ENCODE results near the gene ADAM8.

The ADAM8 gene

DNA sequence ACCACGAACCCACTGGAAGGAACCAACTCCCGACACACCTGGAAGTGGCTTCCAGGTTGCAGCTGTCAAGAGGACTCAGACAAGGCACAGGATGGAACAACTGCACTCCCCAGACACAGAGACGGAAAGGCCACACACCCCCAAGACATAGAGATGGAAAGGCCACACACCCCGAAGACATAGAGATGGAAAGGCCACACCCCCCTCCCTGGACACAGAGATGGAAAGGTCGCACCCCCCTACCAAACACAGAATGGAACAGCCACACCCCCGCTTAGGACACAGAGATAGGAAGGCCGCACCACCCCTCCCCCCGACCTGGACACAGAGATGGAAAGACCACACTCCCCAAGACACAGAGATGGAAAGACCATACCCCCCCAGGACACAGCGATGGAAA lies 39.6 kb upstream of the ADAM8 start:
- Histone ChIP-seq H3K27me3 (ENCODE audit: control insufficient read depth in 5 of 5, insufficient read depth in 4 of 5, low read length in 5 of 5) (peaks cover 7 to 16% (median 11%) of the 10 kb centered on the region in 5 donors), H3K36me3 (ENCODE audit: control insufficient read depth in 5 of 5, insufficient read depth in 5 of 5, low read length in 5 of 5) (peaks cover 0 to 19% (median 17%) of the 10 kb centered on the region in 5 donors), H3K9ac (ENCODE audit: low read length in 5 of 5) (no peak overlapping the region), H3K27ac (ENCODE audit: low read depth, low read length) (no peak overlapping the region), H3K4me1 (ENCODE audit: control insufficient read depth in 5 of 5, insufficient read depth in 5 of 5, low read length in 5 of 5) (peaks cover 0 to 9% (median 7%) of the 10 kb centered on the region in 5 donors), H3K9me3 (ENCODE audit: control insufficient read depth in 5 of 5, low read length in 5 of 5) (peaks cover 0 to 6% (median 0%) of the 10 kb centered on the region in 5 donors), H3K4me3 (ENCODE audit: low read depth in 1 of 5, low read length in 5 of 5) (no peak overlapping the region)

DNA sequence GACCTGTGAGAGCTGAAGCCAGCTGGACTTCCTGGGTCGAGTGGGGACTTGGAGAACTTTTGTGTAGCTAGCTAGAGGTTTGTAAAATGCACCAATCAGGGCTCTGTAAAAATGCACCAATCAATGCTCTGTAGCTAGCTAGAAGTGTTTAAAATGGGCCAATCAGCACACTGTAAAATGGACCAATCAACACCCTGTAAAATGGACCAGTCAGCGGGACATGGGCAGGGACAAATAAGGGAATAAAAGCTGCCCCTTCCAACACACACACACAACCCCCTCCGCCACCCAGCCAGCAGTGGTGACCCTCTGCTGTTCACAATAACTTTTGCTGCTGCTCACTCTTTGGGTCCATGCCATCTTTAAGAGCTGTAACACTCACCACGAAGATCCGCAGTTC lies 39.2 kb upstream of the ADAM8 start:
- H3K4me3 ChIP-seq (ENCODE audit: low read depth in 1 of 5, low read length in 5 of 5), result no peak overlapping the region
- no peak overlapping the region for H3K9ac ChIP-seq (ENCODE audit: low read length in 5 of 5)
- peaks cover 0 to 2% (median 0%) of the 10 kb centered on the region in 5 donors for H3K9me3 ChIP-seq (ENCODE audit: control insufficient read depth in 5 of 5, low read length in 5 of 5)
- H3K27ac ChIP-seq (ENCODE audit: low read depth, low read length), result no peak overlapping the region
- H3K27me3 ChIP-seq (ENCODE audit: control insufficient read depth in 5 of 5, insufficient read depth in 4 of 5, low read length in 5 of 5), result peaks cover 7 to 16% (median 11%) of the 10 kb centered on the region in 5 donors
- H3K4me1 ChIP-seq (ENCODE audit: control insufficient read depth in 5 of 5, insufficient read depth in 5 of 5, low read length in 5 of 5), result peaks cover 0 to 9% (median 7%) of the 10 kb centered on the region in 5 donors
- peaks cover 0 to 20% (median 17%) of the 10 kb centered on the region in 5 donors for H3K36me3 ChIP-seq (ENCODE audit: control insufficient read depth in 5 of 5, insufficient read depth in 5 of 5, low read length in 5 of 5)

GRCh38 chr10:133314911-133315310 lies 38.2 kb upstream of the ADAM8 start:
- Histone ChIP-seq H3K36me3 (ENCODE audit: control insufficient read depth in 5 of 5, insufficient read depth in 5 of 5, low read length in 5 of 5) (peaks cover 0 to 29% (median 24%) of the 10 kb centered on the region in 5 donors), H3K27me3 (ENCODE audit: control insufficient read depth in 5 of 5, insufficient read depth in 4 of 5, low read length in 5 of 5) (peaks cover 7 to 14% (median 11%) of the 10 kb centered on the region in 5 donors), H3K9ac (ENCODE audit: low read length in 5 of 5) (no peak overlapping the region), H3K4me3 (ENCODE audit: low read depth in 1 of 5, low read length in 5 of 5) (no peak overlapping the region), H3K27ac (ENCODE audit: low read depth, low read length) (no peak overlapping the region), H3K9me3 (ENCODE audit: control insufficient read depth in 5 of 5, low read length in 5 of 5) (no peaks in the 10 kb centered on the region), H3K4me1 (ENCODE audit: control insufficient read depth in 5 of 5, insufficient read depth in 5 of 5, low read length in 5 of 5) (peaks cover 0 to 9% (median 7%) of the 10 kb centered on the region in 5 donors)

GRCh38 chr10:133313192-133313591 lies 36.5 kb upstream of the ADAM8 start:
- Histone ChIP-seq H3K9ac (ENCODE audit: low read length in 5 of 5) (no peak overlapping the region), H3K36me3 (ENCODE audit: control insufficient read depth in 5 of 5, insufficient read depth in 5 of 5, low read length in 5 of 5) (peaks cover 0 to 32% (median 26%) of the 10 kb centered on the region in 5 donors), H3K27ac (ENCODE audit: low read depth, low read length) (no peak overlapping the region), H3K4me3 (ENCODE audit: low read depth in 1 of 5, low read length in 5 of 5) (no peak overlapping the region), H3K27me3 (ENCODE audit: control insufficient read depth in 5 of 5, insufficient read depth in 4 of 5, low read length in 5 of 5) (no peaks in the 10 kb centered on the region), H3K4me1 (ENCODE audit: control insufficient read depth in 5 of 5, insufficient read depth in 5 of 5, low read length in 5 of 5) (peaks cover 0 to 9% (median 7%) of the 10 kb centered on the region in 5 donors), H3K9me3 (ENCODE audit: control insufficient read depth in 5 of 5, low read length in 5 of 5) (no peaks in the 10 kb centered on the region)

DNA sequence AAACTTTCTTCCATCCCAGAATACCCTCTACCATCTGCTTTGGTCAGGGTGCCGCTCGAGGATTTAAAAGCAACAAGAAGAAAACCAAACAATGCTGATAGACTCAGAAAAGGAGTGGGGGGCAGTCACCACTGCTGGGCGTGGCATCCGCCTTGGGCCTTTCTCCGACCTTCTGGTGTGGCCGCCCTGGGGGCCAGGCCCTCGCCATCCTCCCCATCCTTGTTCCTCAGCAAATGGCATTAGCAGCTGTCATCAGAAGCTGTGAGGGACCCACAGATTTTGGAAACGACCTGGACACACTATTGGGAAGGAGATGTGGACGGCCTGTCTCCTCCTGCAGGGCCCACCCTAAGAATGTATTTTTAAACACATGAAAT lies 36.1 kb upstream of the ADAM8 start:
- Histone ChIP-seq H3K4me1 (ENCODE audit: control insufficient read depth in 5 of 5, insufficient read depth in 5 of 5, low read length in 5 of 5) (peaks cover 0 to 13% (median 12%) of the 10 kb centered on the region in 5 donors), H3K9ac (ENCODE audit: low read length in 5 of 5) (no peak overlapping the region), H3K9me3 (ENCODE audit: control insufficient read depth in 5 of 5, low read length in 5 of 5) (no peaks in the 10 kb centered on the region), H3K27me3 (ENCODE audit: control insufficient read depth in 5 of 5, insufficient read depth in 4 of 5, low read length in 5 of 5) (no peaks in the 10 kb centered on the region), H3K36me3 (ENCODE audit: control insufficient read depth in 5 of 5, insufficient read depth in 5 of 5, low read length in 5 of 5) (peaks cover 0 to 32% (median 26%) of the 10 kb centered on the region in 5 donors), H3K4me3 (ENCODE audit: low read depth in 1 of 5, low read length in 5 of 5) (no peak overlapping the region), H3K27ac (ENCODE audit: low read depth, low read length) (no peak overlapping the region)

DNA sequence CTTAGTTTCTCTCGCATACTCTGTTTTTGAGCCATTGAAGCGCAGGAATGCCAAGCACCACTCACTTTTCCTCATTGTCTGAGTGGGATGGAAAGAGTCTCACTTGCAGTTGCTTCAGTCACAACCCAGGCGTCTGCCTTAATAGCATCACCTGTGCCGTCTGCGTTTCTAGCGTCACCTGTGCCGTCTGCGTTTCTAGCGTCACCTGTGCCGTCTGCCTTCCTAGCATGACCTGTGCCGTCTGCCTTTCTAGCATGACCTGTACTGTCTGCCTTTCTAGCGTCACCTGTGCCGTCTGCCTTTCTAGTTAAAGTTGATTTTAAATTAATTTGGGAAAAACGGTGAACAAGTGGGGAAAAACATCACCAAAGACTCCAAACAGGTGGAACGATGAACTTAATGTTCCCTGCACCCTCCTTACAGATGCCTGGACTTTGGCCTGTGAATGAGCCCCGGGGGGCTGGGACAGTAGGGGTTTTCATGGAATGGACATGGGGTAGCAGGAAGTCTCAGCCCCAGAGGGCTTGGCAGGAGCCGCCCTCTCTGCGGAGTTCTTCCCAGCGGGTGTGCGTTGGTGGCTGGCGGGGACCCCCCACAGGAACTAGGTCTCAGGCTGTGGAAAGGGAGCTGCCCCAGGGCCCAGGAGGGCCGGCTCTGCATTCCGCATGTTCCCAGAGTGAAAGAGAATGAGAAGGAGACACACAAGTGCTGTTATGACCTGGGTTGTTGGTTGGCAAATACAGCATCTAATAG lies 35.5 kb upstream of the ADAM8 start:
- H3K4me1 ChIP-seq (ENCODE audit: control insufficient read depth in 5 of 5, insufficient read depth in 5 of 5, low read length in 5 of 5), result peaks cover 0 to 19% (median 17%) of the 10 kb centered on the region in 5 donors
- no peaks in the 10 kb centered on the region for H3K27me3 ChIP-seq (ENCODE audit: control insufficient read depth in 5 of 5, insufficient read depth in 4 of 5, low read length in 5 of 5)
- H3K4me3 ChIP-seq (ENCODE audit: low read depth in 1 of 5, low read length in 5 of 5), result no peak overlapping the region
- no peak overlapping the region for H3K27ac ChIP-seq (ENCODE audit: low read depth, low read length)
- no peak overlapping the region for H3K9ac ChIP-seq (ENCODE audit: low read length in 5 of 5)
- peaks cover 0 to 32% (median 26%) of the 10 kb centered on the region in 5 donors for H3K36me3 ChIP-seq (ENCODE audit: control insufficient read depth in 5 of 5, insufficient read depth in 5 of 5, low read length in 5 of 5)
- no peaks in the 10 kb centered on the region for H3K9me3 ChIP-seq (ENCODE audit: control insufficient read depth in 5 of 5, low read length in 5 of 5)

DNA sequence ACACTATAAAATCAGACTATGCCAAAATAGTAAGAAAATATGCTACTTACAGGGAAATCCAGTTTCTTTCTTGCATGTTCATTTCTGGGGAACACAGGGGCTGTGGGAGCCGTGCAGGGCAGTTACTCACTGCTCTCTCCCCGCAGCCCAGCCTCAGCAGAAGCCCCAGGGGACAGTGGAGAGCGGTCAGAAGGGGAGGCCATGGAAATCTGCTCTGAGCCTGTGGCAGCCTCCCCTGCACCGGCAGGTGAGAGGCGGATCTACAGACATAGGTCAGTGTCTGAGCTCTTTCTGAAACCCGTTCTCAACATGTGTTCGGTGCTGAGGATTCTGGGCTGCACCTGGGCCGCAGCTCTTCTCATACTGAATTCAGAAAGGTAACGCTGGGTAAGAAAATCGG lies 34.9 kb upstream of the ADAM8 start:
- Histone ChIP-seq H3K27me3 (ENCODE audit: control insufficient read depth in 5 of 5, insufficient read depth in 4 of 5, low read length in 5 of 5) (no peaks in the 10 kb centered on the region), H3K9ac (ENCODE audit: low read length in 5 of 5) (no peak overlapping the region), H3K27ac (ENCODE audit: low read depth, low read length) (no peak overlapping the region), H3K4me1 (ENCODE audit: control insufficient read depth in 5 of 5, insufficient read depth in 5 of 5, low read length in 5 of 5) (peaks cover 3 to 25% (median 23%) of the 10 kb centered on the region in 5 donors), H3K4me3 (ENCODE audit: low read depth in 1 of 5, low read length in 5 of 5) (no peak overlapping the region), H3K36me3 (ENCODE audit: control insufficient read depth in 5 of 5, insufficient read depth in 5 of 5, low read length in 5 of 5) (peaks cover 0 to 32% (median 26%) of the 10 kb centered on the region in 5 donors), H3K9me3 (ENCODE audit: control insufficient read depth in 5 of 5, low read length in 5 of 5) (no peaks in the 10 kb centered on the region)

DNA sequence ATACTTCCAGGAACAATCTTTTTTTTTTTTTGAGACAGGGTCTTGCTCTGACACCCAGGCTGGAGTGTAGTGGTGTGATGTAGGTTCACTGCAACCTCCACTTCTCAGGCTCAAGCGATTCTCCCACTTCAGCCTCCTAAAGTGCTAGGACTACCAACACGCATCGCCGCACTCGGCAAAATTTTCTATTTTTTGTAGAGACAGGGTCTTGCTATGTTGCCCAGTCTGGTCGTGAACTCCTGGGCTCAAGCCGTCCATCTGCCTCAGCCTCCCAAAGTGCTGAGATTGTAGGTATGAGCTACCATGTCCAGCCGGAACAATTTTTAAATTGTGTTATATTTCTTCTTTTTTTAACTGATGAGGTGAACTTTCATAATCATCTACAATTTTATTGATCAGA lies 34.1 kb upstream of the ADAM8 start:
- Histone ChIP-seq H3K36me3 (ENCODE audit: control insufficient read depth in 5 of 5, insufficient read depth in 5 of 5, low read length in 5 of 5) (peaks cover 0 to 32% (median 27%) of the 10 kb centered on the region in 5 donors), H3K27me3 (ENCODE audit: control insufficient read depth in 5 of 5, insufficient read depth in 4 of 5, low read length in 5 of 5) (no peaks in the 10 kb centered on the region), H3K4me3 (ENCODE audit: low read depth in 1 of 5, low read length in 5 of 5) (no peak overlapping the region), H3K9me3 (ENCODE audit: control insufficient read depth in 5 of 5, low read length in 5 of 5) (no peaks in the 10 kb centered on the region), H3K4me1 (ENCODE audit: control insufficient read depth in 5 of 5, insufficient read depth in 5 of 5, low read length in 5 of 5) (peaks cover 3 to 30% (median 28%) of the 10 kb centered on the region in 5 donors), H3K9ac (ENCODE audit: low read length in 5 of 5) (no peak overlapping the region), H3K27ac (ENCODE audit: low read depth, low read length) (no peak overlapping the region)

- Histone ChIP-seq H3K27me3 (ENCODE audit: control insufficient read depth in 5 of 5, insufficient read depth in 4 of 5, low read length in 5 of 5) (no peaks in the 10 kb centered on the region), H3K9ac (ENCODE audit: low read length in 5 of 5) (no peak overlapping the region), H3K4me3 (ENCODE audit: low read depth in 1 of 5, low read length in 5 of 5) (no peak overlapping the region), H3K36me3 (ENCODE audit: control insufficient read depth in 5 of 5, insufficient read depth in 5 of 5, low read length in 5 of 5) (peaks cover 0 to 32% (median 30%) of the 10 kb centered on the region in 5 donors), H3K27ac (ENCODE audit: low read depth, low read length) (no peak overlapping the region), H3K4me1 (ENCODE audit: control insufficient read depth in 5 of 5, insufficient read depth in 5 of 5, low read length in 5 of 5) (peaks cover 5 to 32% (median 30%) of the 10 kb centered on the region in 5 donors), H3K9me3 (ENCODE audit: control insufficient read depth in 5 of 5, low read length in 5 of 5) (no peaks in the 10 kb centered on the region)
Observed at GRCh38 chr10:133310399-133310755, 33.7 kb upstream of the ADAM8 start.

DNA sequence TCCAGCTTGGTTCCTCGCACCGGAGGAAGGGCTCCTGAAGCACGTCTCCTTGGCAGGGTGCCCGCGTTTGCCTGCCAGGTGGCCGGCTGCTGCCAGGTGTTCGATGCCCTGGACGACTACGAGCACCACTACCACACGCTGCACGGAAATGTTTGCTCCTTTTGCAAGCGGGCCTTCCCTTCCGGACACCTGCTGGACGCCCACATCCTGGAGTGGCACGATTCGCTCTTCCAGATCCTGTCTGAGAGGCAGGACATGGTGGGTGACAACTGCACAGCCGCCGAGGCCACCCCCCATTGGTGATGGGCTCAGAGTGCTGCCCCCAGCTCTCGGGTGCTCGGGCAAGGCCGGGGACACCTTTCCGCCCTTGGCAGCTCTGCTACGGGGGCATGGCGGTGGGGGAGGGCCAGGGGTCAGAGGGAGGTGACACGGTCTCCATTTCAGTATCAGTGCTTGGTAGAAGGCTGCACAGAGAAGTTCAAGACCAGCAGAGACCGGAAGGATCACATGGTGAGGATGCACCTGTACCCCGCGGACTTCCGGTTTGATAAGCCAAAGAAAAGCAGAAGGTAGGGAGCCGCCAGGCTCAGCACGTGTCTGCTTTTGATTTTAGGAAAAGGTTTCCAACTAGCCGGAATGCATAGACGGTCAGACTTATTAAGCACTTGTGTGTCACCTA lies 33.2 kb upstream of the ADAM8 start:
- H3K4me3 ChIP-seq (ENCODE audit: low read depth in 1 of 5, low read length in 5 of 5), result peak overlapping the region in 1 of 5 donors; percentile 45
- H3K9me3 ChIP-seq (ENCODE audit: control insufficient read depth in 5 of 5, low read length in 5 of 5), result no peaks in the 10 kb centered on the region
- no peak overlapping the region for H3K9ac ChIP-seq (ENCODE audit: low read length in 5 of 5)
- H3K27ac ChIP-seq (ENCODE audit: low read depth, low read length), result no peak overlapping the region
- peaks cover 5 to 32% (median 30%) of the 10 kb centered on the region in 5 donors for H3K4me1 ChIP-seq (ENCODE audit: control insufficient read depth in 5 of 5, insufficient read depth in 5 of 5, low read length in 5 of 5)
- no peaks in the 10 kb centered on the region for H3K27me3 ChIP-seq (ENCODE audit: control insufficient read depth in 5 of 5, insufficient read depth in 4 of 5, low read length in 5 of 5)
- peaks cover 0 to 32% (median 30%) of the 10 kb centered on the region in 5 donors for H3K36me3 ChIP-seq (ENCODE audit: control insufficient read depth in 5 of 5, insufficient read depth in 5 of 5, low read length in 5 of 5)
